ENCODE measurements around the gene CYP2S1.
"Not testable (repeated sequence)": the region's sequence is repeated elsewhere in the genome, so short reads cannot be mapped to it uniquely, and the experiment has no call there.

Gene CYP2S1

GRCh38 chr19:41192574-41193429 is at the start of gene CYP2S1:
Gene CYP2S1, plus strand, starts transcription at chr19:41193219. Its CDS starts 46 bp downstream, at chr19:41193265.
- H3K4me3 ChIP-seq (ENCODE audit: control insufficient read depth, low read depth, low read length): no peak within 1 kb of the TSS
- DNase-seq (ENCODE audit: low read depth): no peak
- no peak for TF ChIP-seq CTCF (IDR thresholded peaks at IDR 0.05; ENCODE audit: control insufficient read depth, insufficient read depth, low read depth, low read length, missing control alignments)

DNA sequence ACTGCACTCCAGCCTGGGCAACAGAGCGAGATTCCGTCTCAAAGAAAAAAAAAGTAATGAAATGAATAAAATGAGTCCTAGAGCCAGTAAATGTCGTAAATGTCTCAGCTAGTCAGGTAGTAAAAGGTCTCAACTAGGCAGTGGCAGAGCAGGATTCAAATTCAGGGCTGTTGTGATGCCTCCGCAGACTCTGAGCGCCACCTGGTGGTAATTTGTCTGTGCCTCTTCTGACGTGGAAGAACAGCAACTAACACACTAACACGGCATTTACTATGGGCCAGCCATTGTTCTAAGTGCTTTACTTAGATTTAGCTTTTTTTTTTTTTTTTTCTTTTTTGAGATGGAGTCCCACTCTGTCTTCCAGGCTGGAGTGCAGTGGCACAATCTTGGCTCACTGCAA is 48.6 kb upstream of the CYP2S1 start:
- DNase-seq (ENCODE audit: low read depth): peak; percentile 45
- no peak overlapping the region for H3K4me3 ChIP-seq (ENCODE audit: control insufficient read depth, low read depth, low read length)
- TF ChIP-seq CTCF (IDR thresholded peaks at IDR 0.05; ENCODE audit: control insufficient read depth, insufficient read depth, low read depth, low read length, missing control alignments): peak; percentile 84

DNA sequence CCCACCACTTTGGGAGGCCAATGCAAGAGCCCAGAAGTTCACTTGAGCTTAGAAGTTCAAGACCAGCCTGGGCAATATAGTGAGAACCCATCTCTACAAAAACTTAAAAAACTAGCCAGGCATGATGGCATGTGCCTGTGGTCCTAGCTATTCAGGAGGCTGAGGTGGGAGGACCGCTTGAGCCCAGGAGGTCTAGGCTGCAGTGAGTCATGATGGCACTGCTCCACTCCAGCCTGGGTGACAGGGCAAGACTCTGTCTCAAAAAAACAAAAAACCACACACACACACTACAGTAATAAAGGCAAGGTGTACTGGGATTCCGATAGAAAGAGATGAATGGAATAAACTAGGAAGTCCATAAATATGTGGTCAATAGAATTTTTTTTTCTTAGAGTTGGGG is 43.2 kb upstream of the CYP2S1 start:
- TF ChIP-seq CTCF (IDR thresholded peaks at IDR 0.05; ENCODE audit: control insufficient read depth, insufficient read depth, low read depth, low read length, missing control alignments): no peak
- DNase-seq (ENCODE audit: low read depth): no peak
- H3K4me3 ChIP-seq (ENCODE audit: control insufficient read depth, low read depth, low read length): no peak overlapping the region

DNA sequence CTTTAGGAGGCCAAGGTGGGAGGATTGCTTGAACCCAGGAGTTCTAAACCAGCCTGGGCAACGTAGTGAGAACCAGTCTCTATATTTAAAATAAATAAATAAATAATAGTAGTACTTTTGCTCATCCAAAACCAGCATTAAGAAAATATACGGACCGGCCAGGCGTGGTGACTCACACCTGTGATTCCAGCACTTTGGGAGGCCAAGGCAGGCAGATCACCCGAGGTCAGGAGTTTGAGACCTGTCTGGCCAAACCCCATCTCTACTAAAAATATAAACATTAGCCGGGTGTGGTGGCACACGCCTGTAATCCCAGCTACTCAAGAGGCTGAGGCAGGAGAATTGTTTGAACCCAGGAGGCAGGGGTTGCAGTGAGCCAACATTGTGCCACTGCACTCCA is 42.0 kb upstream of the CYP2S1 start:
- not testable (repeated sequence) for H3K4me3 ChIP-seq (ENCODE audit: control insufficient read depth, low read depth, low read length); DNase-seq (ENCODE audit: low read depth)

DNA sequence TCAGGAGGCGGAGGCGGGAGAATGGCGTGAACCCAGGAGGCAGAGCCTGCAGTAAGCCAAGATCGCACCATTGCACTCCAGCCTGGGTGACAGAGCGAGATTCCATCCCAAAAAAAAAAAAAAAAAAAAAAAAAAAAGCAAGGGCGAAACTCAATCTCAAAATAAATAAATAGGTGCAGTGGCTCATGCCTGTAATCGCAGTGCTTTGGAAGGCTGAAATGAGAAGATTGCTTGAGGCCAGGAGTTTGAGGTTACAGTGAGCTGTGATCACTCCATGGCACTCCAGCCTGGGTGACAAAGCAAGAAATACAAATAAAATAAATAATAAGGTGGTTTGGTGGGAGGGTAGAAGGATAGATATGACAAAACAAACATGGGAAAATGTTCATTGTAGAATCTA is 39.0 kb upstream of the CYP2S1 start:
- no peak overlapping the region for H3K4me3 ChIP-seq (ENCODE audit: control insufficient read depth, low read depth, low read length)
- TF ChIP-seq CTCF (IDR thresholded peaks at IDR 0.05; ENCODE audit: control insufficient read depth, insufficient read depth, low read depth, low read length, missing control alignments): no peak
- DNase-seq (ENCODE audit: low read depth): no peak

DNA sequence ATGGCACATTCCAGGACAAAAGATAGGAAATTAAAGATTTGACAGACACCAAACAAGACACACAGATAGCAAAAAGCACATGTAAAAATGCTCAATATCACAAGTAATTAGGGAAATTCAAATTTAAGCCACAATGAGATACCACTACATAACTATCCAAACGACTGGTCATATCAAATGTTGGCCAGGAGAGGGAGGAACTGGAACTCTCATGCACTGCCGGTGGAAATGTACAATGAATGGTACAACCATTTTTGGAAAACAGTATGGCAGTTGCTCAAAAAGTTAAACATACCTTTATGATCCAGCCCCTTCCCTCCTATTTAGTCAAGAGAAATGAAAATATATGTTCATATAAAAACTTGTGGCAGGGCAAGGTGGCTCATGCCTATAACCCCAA is 36.8 kb upstream of the CYP2S1 start:
- no peak for TF ChIP-seq CTCF (IDR thresholded peaks at IDR 0.05; ENCODE audit: control insufficient read depth, insufficient read depth, low read depth, low read length, missing control alignments)
- DNase-seq (ENCODE audit: low read depth): no peak
- H3K4me3 ChIP-seq (ENCODE audit: control insufficient read depth, low read depth, low read length): no peak overlapping the region

- TF ChIP-seq CTCF (IDR thresholded peaks at IDR 0.05; ENCODE audit: control insufficient read depth, insufficient read depth, low read depth, low read length, missing control alignments): no peak
- DNase-seq (ENCODE audit: low read depth): no peak
- no peak overlapping the region for H3K4me3 ChIP-seq (ENCODE audit: control insufficient read depth, low read depth, low read length)
Observed at GRCh38 chr19:41159881-41160280, 33.1 kb upstream of the CYP2S1 start.

All from AG09309 (cell line).